Colonic mucosa (tissue), 4 donors: ENCODE results near the gene OVCH1. TPM values are rescaled to one million over a fixed set of nuclear protein-coding genes. Genes with fewer than 3 reads are reported as not detected.
"Not testable (repeated sequence)": the region's sequence is repeated elsewhere in the genome, so short reads cannot be mapped to it uniquely, and the experiment has no call there.

Experiments
- DNase-seq: peaks from one replicate; pipeline ENCODE4 v3.0.0-alpha.2; 2020
- H3K27ac ChIP-seq: fragments of 200-600 bp; one replicate; pipeline ENCODE4 v1.8.0; 2021
- H3K27me3 ChIP-seq: fragments of 200-600 bp; one replicate; pipeline ENCODE4 v1.8.0; 2021
- H3K36me3 ChIP-seq: fragments of 200-600 bp; one replicate; pipeline ENCODE4 v1.8.0; 2021
- H3K4me1 ChIP-seq: fragments of 200-600 bp; one replicate; pipeline ENCODE4 v1.8.0; 2021; ENCODE audit warnings: mild to moderate bottlenecking
- H3K4me3 ChIP-seq: fragments of 200-600 bp; one replicate; pipeline ENCODE4 v1.8.0; 2021
- H3K9ac ChIP-seq, 2 donors: one replicate each; pipeline ENCODE4 v1.7.0; 2013; ENCODE audit warnings: control low read depth in 2 of 2, low read depth in 2 of 2, low read length in 2 of 2
- H3K9me3 ChIP-seq: fragments of 200-600 bp; one replicate; pipeline ENCODE4 v1.8.0; 2021
- intact Hi-C: fragments of 100-400 bp; cut with DNase I; formaldehyde crosslinking; loops from one replicate; pipeline ENCODE4 v1.14.1; 2022
- total RNA-seq, 2 donors: library from RNA; stranded (reverse); fragmentation: NEBNext Ultra II Directional in 1 of 2; extraction: Animal tissue kit (Norgen Biotek cat#: 25700) in 1 of 2; gene quantifications; one replicate each; pipeline ENCODE4 v1.2.1, GENCODE V29; 2021
- TF ChIP-seq, protein P1 (sequence below): fragments of 200-600 bp; IDR thresholded peaks from one replicate; pipeline ENCODE4 v1.8.0; 2022; ENCODE audit warnings: antibody characterized with exemption, mild to moderate bottlenecking
- donor health status: healthy.
- donor health status: DM: no; HTN: no; CAD: no.
- donor health status: DM: no; HTN: no; CAD: no.

Gene OVCH1
- total RNA-seq, 2 donors from 2014 or later = not detected

DNA sequence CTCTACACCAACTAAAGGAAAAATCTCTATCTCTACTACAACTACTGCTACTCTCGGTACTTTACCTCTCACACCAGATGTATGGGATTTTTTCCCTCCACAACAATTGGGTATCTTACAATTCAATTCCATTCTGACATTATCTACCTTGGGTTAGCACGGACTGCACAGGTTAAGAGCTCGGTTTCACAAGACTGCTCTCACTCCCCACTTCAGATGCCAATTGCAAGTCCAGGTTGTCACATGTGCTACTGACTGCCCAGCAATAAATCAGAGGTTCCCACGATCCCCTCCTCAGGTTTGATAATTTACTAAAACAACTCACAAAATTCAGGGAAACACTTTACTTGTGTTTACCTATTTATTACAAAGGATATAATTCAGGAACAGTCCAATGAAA is 58.0 kb downstream of the OVCH1 start:
- H3K27ac ChIP-seq = no peak overlapping the region
- H3K27me3 ChIP-seq = no peaks in the 10 kb centered on the region
- no peak for DNase-seq
- H3K9me3 ChIP-seq = no peaks in the 10 kb centered on the region
- TF ChIP-seq, protein P1, sequence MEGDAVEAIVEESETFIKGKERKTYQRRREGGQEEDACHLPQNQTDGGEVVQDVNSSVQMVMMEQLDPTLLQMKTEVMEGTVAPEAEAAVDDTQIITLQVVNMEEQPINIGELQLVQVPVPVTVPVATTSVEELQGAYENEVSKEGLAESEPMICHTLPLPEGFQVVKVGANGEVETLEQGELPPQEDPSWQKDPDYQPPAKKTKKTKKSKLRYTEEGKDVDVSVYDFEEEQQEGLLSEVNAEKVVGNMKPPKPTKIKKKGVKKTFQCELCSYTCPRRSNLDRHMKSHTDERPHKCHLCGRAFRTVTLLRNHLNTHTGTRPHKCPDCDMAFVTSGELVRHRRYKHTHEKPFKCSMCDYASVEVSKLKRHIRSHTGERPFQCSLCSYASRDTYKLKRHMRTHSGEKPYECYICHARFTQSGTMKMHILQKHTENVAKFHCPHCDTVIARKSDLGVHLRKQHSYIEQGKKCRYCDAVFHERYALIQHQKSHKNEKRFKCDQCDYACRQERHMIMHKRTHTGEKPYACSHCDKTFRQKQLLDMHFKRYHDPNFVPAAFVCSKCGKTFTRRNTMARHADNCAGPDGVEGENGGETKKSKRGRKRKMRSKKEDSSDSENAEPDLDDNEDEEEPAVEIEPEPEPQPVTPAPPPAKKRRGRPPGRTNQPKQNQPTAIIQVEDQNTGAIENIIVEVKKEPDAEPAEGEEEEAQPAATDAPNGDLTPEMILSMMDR = no peak
- H3K4me1 ChIP-seq = no peaks in the 10 kb centered on the region
- H3K9ac ChIP-seq = no peak overlapping the region
- intact Hi-C loops = no loop called here
- H3K4me3 ChIP-seq = no peak overlapping the region
- no peaks in the 10 kb centered on the region for H3K36me3 ChIP-seq

DNA sequence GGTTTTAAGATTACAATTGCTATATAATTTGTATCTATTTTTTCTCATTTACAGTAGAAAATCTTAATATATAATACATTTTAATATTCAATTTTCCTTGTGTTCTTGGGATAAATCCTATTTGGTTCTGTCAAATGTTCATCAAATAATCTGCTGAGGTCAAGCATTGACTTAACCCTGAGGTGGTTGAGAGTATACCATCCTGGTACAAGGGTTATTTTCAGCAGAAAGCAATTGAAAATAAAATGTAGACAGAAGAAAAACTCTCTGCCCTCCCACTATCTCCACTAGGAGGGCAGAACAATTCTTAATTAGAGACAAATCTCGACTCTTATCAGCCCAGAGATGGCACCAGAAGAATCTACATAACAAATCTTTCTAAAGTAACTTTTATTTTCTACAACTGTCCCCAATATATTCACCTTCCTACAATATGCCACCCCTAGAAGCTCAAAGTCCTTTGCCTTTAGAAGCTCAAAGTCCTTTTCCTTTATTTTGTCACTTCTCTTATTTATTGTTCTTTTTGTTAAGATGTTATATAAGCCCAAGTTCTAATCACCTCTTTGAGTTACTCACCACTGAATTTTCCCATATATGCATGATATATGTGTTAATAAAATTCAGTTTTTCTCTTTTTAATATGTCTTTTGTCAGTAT is 58.6 kb downstream of the OVCH1 start:
- Histone ChIP-seq H3K27ac (no peak overlapping the region), H3K9me3 (no peaks in the 10 kb centered on the region), H3K27me3 (no peaks in the 10 kb centered on the region), H3K9ac (no peak overlapping the region), H3K36me3 (no peaks in the 10 kb centered on the region), H3K4me3 (no peak overlapping the region), H3K4me1 (no peaks in the 10 kb centered on the region)
- intact Hi-C loops = no loop called here
- no peak for DNase-seq
- TF ChIP-seq, protein P1 = no peak

- no peaks in the 10 kb centered on the region for H3K27me3 ChIP-seq
- H3K4me1 ChIP-seq = no peaks in the 10 kb centered on the region
- no peak overlapping the region for H3K4me3 ChIP-seq
- H3K9me3 ChIP-seq = no peaks in the 10 kb centered on the region
- no peak for DNase-seq
- H3K36me3 ChIP-seq = no peaks in the 10 kb centered on the region
- H3K9ac ChIP-seq = no peak overlapping the region
- intact Hi-C loops = no loop called here
- TF ChIP-seq, protein P1 = no peak
- no peak overlapping the region for H3K27ac ChIP-seq
Measured at GRCh38 chr12:29437575-29437974, 59.9 kb downstream of the OVCH1 start.

- H3K4me3 ChIP-seq, H3K36me3 ChIP-seq, intact Hi-C loops: not testable (repeated sequence)
Measured at GRCh38 chr12:29436815-29437214, 60.7 kb downstream of the OVCH1 start.

DNA sequence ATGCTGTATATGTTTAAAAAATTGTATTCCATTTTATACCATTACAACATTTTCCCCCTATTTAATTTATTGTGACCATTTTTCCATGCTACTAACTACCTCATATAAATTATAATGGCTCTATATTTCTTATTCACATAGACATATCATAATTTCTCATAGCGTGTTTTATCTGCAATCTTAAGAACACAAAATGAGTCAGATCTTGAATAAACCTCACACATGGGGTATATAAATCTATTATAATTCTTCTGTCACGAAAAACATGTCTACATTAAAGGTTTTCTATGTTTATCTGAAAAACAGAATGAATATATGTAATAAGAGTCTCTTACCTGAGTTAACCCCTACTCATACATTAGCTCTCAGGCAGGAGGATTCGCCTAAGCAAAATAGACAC is 66.0 kb downstream of the OVCH1 start:
- H3K9ac ChIP-seq = no peak overlapping the region
- no peak for DNase-seq
- H3K4me3 ChIP-seq = no peak overlapping the region
- H3K27ac ChIP-seq = no peak overlapping the region
- H3K4me1 ChIP-seq = no peaks in the 10 kb centered on the region
- H3K36me3 ChIP-seq = no peaks in the 10 kb centered on the region
- TF ChIP-seq, protein P1 = no peak
- H3K27me3 ChIP-seq = no peaks in the 10 kb centered on the region
- no peaks in the 10 kb centered on the region for H3K9me3 ChIP-seq
- intact Hi-C loops = no loop called here

More at GRCh38 chr12:29436815-29437214, 60.7 kb downstream of the OVCH1 start:
- DNase-seq, H3K27ac ChIP-seq, H3K9me3 ChIP-seq, H3K9ac ChIP-seq, H3K4me1 ChIP-seq, H3K27me3 ChIP-seq: not testable (repeated sequence)

DNA sequence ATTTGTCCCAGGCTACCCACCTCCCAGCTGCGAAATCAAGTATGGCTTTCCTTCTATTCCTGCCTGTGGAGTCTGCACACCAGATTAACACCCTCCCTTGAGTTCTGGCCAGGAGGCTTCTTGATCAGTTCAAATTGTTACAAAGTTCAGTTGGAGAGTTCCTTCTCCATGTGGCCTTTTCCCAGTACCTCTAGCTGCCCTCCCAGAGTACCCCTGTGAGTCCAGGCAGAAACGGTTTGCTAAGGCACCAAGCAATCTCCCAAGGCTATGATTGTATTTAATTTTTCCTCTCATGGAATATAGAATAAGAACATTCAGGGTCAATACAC is 66.8 kb downstream of the OVCH1 start:
- Histone ChIP-seq H3K9me3 (no peaks in the 10 kb centered on the region), H3K27me3 (no peaks in the 10 kb centered on the region), H3K9ac (no peak overlapping the region), H3K27ac (no peak overlapping the region), H3K36me3 (no peaks in the 10 kb centered on the region), H3K4me1 (no peaks in the 10 kb centered on the region), H3K4me3 (no peak overlapping the region)
- DNase-seq = no peak
- TF ChIP-seq, protein P1 = no peak
- intact Hi-C loops = no loop called here
